GM18870 (cell line): ENCODE data around the gene ERMARD.

Source experiments
- ATAC-seq: cut with Tn5 transposase; IDR thresholded peaks from one replicate; pipeline ENCODE4 v1.9.1; 2021; ENCODE audit warnings: moderate library complexity; ENCODE audit not compliant: unreplicated experiment

Gene ERMARD

GRCh38 chr6:169801396-169802160 lies 50.2 kb downstream of the ERMARD start:
- ATAC-seq = no peak

- no peak for ATAC-seq
Measured at GRCh38 chr6:169802790-169803189, 51.4 kb downstream of the ERMARD start.

GRCh38 chr6:169803271-169803811 lies 51.9 kb downstream of the ERMARD start:
- no peak for ATAC-seq

- no peak for ATAC-seq
Measured at GRCh38 chr6:169803816-169804340, 52.5 kb downstream of the ERMARD start.

- ATAC-seq = no peak
Measured at GRCh38 chr6:169804427-169804826, 53.0 kb downstream of the ERMARD start.

GRCh38 chr6:169805242-169805838 lies 53.9 kb downstream of the ERMARD start:
- ATAC-seq = no peak

GRCh38 chr6:169806701-169807100 lies 55.3 kb downstream of the ERMARD start:
- ATAC-seq = no peak

- ATAC-seq = no peak
Measured at GRCh38 chr6:169807229-169807628, 55.8 kb downstream of the ERMARD start.

GRCh38 chr6:169807699-169808607 lies 56.5 kb downstream of the ERMARD start:
- ATAC-seq = no peak

GRCh38 chr6:169808608-169808967 lies 57.2 kb downstream of the ERMARD start:
- no peak for ATAC-seq

- no peak for ATAC-seq
Measured at GRCh38 chr6:169809386-169809785, 58.0 kb downstream of the ERMARD start.

- ATAC-seq = no peak
Measured at GRCh38 chr6:169810066-169810989, 58.9 kb downstream of the ERMARD start.

GRCh38 chr6:169811072-169811471 lies 59.6 kb downstream of the ERMARD start:
- no peak for ATAC-seq

- no peak for ATAC-seq
Measured at GRCh38 chr6:169811521-169812256, 60.3 kb downstream of the ERMARD start.

GRCh38 chr6:169812257-169812644 lies 60.8 kb downstream of the ERMARD start:
- no peak for ATAC-seq

GRCh38 chr6:169813969-169814368 lies 62.5 kb downstream of the ERMARD start:
- ATAC-seq = no peak

- no peak for ATAC-seq
Measured at GRCh38 chr6:169816054-169816453, 64.6 kb downstream of the ERMARD start.

- ATAC-seq = no peak
Measured at GRCh38 chr6:169816975-169817374, 65.6 kb downstream of the ERMARD start.

GRCh38 chr6:169820358-169820757 lies 68.9 kb downstream of the ERMARD start:
- ATAC-seq = no peak
